ENCODE results near the gene EXPH5.

The EXPH5 gene

GRCh38 chr11:108518581-108518980 lies 75.0 kb downstream of the EXPH5 start:
- no peak for DNase-seq (ENCODE audit: low spot score)

- no peak for DNase-seq (ENCODE audit: low spot score)
Observed at GRCh38 chr11:108516125-108516524, 77.4 kb downstream of the EXPH5 start.

DNA sequence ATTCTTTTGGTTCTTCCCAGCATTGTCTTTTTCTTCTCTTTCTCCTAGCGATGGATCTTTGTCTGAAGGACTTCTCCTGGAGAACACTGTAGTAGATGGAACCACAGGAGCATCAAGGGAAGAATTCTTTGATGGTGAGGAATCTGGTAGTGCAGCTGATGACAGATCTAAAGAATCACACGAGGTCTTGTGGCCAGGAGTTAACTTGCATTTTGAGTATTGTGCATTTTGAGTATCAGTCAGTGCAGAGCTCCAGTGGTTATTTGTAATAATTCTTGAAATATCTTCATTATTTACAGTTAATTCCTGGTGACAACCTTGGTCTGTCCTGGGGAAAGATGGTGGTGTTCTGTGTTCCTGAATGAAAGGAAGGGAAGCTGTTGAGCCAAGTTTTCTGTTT lies 80.9 kb downstream of the EXPH5 start:
- DNase-seq (ENCODE audit: low spot score), result no peak

DNA sequence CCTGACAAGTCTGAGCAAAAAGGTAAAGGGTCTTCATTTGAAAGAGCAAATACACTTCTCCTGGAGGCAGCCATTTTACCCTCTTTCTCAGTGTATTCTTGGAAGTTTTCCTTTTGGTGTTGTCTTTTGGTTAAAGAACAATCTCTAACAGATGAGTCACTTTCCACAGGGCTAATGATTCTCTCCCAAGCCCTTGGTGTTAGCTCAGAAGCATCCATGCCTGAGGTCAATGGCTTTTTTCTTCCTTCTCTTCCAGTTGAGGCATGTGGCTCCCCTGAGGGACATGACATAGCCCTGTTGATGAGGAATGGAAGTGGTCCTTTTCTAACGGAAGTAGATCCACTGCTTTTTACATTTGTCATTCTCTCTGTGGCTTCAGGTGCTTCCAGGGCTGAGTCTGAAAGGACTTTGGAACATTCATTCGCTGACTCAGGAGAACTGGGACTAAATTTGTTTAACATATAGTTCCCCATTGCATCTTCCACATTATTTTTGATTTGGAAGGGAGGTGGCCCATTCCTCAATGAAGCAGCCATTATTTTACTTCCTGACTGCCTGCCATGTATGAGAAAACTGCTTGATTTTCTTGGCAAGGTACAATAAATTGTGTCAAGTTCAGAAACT lies 81.6 kb downstream of the EXPH5 start:
- no peak for DNase-seq (ENCODE audit: low spot score)

GRCh38 chr11:108508653-108509593 lies 84.6 kb downstream of the EXPH5 start:
- DNase-seq (ENCODE audit: low spot score), result no peak

DNA sequence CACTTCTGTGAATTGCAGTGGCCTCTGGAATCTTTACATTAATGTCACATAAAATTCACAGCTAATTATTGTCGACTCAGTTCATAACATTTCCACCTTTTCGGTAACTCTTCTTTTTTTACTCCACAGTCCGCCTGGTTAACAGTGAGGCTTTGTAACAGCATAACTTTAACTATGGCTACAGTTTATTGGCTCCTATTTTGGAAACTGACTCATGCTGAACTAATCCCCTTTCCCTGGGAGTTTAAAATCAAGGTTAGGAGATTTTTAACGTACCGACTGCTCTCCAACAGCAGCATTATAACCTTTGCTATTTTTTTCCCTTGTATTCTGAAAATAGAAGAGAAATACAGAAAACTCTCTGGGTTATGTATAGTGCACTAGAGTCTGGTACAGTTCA lies 92.2 kb downstream of the EXPH5 start:
- no peak for DNase-seq (ENCODE audit: low spot score)

DNA sequence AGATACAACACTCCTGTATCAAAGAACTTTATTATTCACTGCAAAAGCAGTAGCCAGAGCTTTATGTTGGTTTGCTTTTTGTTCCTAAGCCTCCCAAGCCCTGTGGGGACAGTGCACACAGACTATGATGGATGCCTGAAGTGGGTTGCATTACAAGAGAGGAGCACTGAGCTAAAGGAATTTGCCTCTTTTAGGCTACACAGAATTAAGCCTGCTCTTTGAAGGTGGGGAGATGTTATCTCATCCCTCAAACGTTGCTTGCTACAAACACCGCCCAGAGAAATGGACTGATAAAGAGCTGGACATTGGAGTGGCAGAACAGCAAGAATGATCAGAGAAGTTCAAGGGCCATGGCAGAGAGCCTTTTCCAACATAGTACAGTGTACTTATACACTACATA lies 92.8 kb downstream of the EXPH5 start:
- no peak for DNase-seq (ENCODE audit: low spot score)

DNA sequence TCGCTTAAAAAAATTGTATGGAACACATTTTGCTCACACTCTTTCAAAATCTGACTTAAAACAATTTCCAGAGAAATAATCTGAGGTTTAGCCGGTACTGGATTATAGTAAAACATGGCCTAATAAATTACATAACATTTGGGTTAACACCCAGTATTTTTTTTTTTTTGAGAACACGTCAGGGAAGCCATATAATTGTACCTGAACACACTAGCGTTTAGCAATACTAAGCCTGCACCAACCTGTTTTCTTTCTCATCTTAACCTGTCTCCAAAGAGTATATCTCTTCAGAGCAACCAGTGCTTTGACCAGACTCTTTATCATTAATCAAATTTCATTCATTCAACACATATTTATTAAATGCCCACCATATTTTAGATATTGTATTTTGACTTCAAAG lies 93.4 kb downstream of the EXPH5 start:
- DNase-seq (ENCODE audit: low spot score), result no peak

GRCh38 chr11:108498816-108499408 lies 94.7 kb downstream of the EXPH5 start:
- no peak for DNase-seq (ENCODE audit: low spot score)

DNA sequence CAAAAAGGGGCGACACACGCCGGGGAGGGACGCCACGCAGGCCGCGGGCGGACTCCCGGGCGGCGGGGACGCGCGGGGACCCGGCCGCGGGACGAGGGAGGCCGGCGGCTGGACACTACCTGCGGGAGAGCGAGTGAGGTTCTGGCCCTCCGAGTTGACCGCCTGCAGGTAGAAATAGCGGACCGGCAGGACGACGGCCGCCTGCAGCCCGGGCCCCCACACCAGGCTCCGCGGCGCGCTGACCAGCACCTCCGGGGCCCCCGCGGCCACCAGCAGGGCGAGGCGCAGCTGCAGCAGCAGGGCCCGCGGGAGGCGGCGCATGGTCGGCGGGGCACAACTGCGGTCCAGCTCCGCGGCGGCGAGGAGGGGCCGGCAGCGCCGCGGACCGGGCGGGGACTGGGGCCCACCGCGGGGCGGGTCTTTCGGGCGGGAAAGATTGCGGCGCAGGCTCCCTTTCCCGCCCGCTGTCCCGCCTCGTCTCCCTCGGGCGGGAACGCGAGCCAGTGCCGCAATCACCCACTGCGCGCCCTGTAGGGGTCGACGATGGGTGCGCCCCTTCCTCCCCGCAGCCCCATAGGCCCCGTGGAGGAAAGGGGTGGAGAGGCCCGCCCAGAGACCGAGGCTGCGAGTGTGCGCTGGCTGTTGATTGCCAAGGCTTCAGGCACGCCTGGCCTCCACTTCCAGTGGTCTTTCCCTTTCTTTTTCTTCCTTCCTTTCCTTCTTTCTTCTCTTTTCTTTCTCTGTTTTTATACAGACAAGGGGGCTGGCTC lies 95.3 kb downstream of the EXPH5 start, which contains the start of gene POGLUT3:
POGLUT3 (minus strand) TSS at position 339 of the 770 bp plus-strand sequence; CDS start at position 321, 18 bp downstream.
- DNase-seq (ENCODE audit: low spot score), result peak; percentile 34

DNA sequence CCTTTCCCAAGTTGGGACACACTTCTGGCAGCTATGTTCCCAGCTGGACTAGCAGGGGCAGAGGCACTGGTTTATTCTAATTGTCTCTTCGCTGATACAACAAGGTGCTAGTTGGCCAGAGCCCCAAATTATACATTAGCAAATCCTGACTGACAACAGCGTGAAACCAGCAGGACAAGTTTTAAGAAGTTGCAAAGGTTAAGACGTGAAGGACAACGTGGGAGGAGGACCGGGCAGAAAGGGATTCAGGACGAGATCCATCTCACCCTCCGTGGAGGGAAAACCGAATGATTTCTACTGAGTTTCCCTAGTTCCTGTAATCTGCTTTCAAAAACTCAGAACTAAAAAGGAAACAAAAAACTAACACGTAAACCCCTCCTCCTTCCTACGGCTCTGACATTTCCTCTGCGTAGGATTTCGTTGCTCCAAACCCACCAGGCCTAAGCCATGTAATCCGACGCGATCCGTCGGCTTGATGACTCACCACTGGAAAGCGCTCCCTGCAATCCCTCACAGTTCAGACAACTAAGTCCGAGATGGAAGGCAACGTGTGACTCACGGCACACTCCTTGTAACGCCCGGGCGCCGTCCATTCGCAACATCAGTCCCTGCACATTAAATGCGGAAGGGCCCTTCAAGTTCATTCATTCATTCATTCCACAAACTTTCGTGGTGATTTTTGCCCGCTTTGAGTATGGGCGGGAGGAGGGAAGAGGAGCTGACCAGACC lies 96.1 kb downstream of the EXPH5 start:
- peak; percentile 83 for DNase-seq (ENCODE audit: low spot score)

DNA sequence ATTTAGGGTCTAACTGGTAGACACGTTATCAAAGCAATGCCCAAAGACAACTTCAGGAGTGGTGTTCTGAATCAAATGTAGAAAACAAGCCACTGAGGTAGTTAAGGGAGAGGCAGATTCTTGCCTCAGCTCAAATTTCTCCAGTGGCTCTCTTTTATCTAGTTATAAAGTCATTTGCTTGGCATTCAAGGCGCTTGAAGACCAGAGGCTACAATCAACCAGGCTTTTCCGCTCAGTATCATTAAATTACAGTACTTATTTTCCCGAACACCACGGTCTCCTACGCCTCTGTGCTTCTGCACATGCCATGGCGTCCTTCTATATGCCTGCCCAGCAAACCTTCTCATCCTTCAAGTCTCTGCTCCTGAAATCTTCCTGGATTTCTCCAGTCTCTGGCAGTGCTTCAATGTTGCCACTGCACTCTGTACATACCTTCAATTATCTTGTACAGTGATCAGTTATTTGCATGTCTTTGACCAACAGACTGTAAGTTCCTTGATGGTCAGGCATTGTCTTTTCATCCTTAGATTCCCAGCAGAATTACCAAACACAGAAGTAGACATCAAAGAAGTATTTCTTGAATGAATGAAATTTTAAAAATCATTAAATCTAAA lies 96.8 kb downstream of the EXPH5 start:
- no peak for DNase-seq (ENCODE audit: low spot score)

GRCh38 chr11:108495326-108495725 lies 98.2 kb downstream of the EXPH5 start:
- DNase-seq (ENCODE audit: low spot score), result no peak

- DNase-seq (ENCODE audit: low spot score), result no peak
Observed at GRCh38 chr11:108494182-108494581, 99.4 kb downstream of the EXPH5 start.

DNA sequence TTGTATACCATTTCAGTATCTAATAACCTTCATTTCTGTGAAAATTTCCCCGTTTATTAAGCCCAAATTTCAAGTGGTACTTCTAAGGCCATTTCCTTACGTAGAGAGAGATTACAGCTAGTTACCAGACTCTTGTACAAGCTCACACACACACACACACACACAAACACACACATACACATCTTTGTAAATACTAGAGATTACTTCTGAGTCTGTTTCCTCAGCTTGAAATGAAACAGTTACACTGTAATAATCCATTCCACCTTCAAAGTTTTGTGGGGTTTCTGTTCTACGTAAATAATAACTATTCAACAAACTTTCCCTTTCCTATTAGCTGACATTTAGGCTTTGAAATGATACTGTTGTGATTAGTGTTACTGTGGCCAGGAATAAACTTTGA lies 101.6 kb downstream of the EXPH5 start:
- DNase-seq (ENCODE audit: low spot score), result no peak

DNA sequence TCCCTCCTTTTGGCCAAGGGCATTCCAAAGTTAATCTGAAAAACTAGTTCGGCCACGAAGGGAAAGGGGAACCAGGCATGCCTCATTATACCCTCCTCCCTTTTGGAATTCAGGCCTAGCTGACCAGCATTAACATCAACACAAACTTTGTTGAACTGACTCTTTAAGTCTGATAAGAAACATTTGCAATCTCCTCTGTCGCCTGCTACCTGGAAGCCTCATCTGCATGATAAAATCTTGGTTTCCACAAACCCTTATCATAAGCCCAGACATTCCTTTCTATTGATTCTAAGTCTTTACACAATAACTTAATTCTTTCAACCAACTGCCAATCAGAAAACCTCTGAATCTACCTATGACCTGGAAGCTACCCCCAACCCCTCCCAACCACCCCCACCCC lies 106.7 kb downstream of the EXPH5 start:
- DNase-seq (ENCODE audit: low spot score), result no peak

GRCh38 chr11:108486331-108486730 lies 107.2 kb downstream of the EXPH5 start:
- no peak for DNase-seq (ENCODE audit: low spot score)

- no peak for DNase-seq (ENCODE audit: low spot score)
Observed at GRCh38 chr11:108483163-108483562, 110.4 kb downstream of the EXPH5 start.

GRCh38 chr11:108474664-108475463 lies 118.7 kb downstream of the EXPH5 start:
- no peak for DNase-seq (ENCODE audit: low spot score)

GRCh38 chr11:108472681-108473080 lies 120.9 kb downstream of the EXPH5 start:
- DNase-seq (ENCODE audit: low spot score), result no peak

Measured in Ammon's horn (tissue), 1 donor.